NCI-H146 treated with DMSO at 0.1 percent for 48 hours (cell line): ENCODE data around the gene NUAK1.

Experiments used
- DNase-seq: peaks from one replicate; lab custom pipeline; 2025; ENCODE audit not compliant: unreplicated experiment; lab: John Stamatoyannopoulos, UW

NUAK1 gene

GRCh38 chr12:106132175-106133135, 6.3 kb downstream of the NUAK1 start:
- no peak for DNase-seq

- no peak for DNase-seq
Measured at GRCh38 chr12:106131676-106132075, 7.1 kb downstream of the NUAK1 start.

- DNase-seq = no peak
Measured at GRCh38 chr12:106130474-106131113, 8.2 kb downstream of the NUAK1 start.

- DNase-seq = no peak
Measured at GRCh38 chr12:106128585-106129328, 10.0 kb downstream of the NUAK1 start.

- no peak for DNase-seq
Measured at GRCh38 chr12:106127338-106128126, 11.2 kb downstream of the NUAK1 start.

- DNase-seq = no peak
Measured at GRCh38 chr12:106126441-106127337, 12.1 kb downstream of the NUAK1 start.

- DNase-seq = no peak
Measured at GRCh38 chr12:106125351-106126095, 13.2 kb downstream of the NUAK1 start.

- no peak for DNase-seq
Measured at GRCh38 chr12:106123551-106124081, 15.1 kb downstream of the NUAK1 start.

- DNase-seq = no peak
Measured at GRCh38 chr12:106123110-106123509, 15.6 kb downstream of the NUAK1 start.

- DNase-seq = no peak
Measured at GRCh38 chr12:106122004-106122403, 16.8 kb downstream of the NUAK1 start.

GRCh38 chr12:106120519-106121105, 18.1 kb downstream of the NUAK1 start:
- no peak for DNase-seq

- DNase-seq = no peak
Measured at GRCh38 chr12:106119301-106119700, 19.5 kb downstream of the NUAK1 start.

GRCh38 chr12:106118381-106119130, 20.2 kb downstream of the NUAK1 start:
- DNase-seq = no peak

GRCh38 chr12:106115440-106115839, 23.3 kb downstream of the NUAK1 start:
- no peak for DNase-seq

- DNase-seq = no peak
Measured at GRCh38 chr12:106114447-106115068, 24.2 kb downstream of the NUAK1 start.

GRCh38 chr12:106113824-106114446, 24.8 kb downstream of the NUAK1 start:
- DNase-seq = no peak

GRCh38 chr12:106113446-106113823, 25.3 kb downstream of the NUAK1 start:
- no peak for DNase-seq
